ENCODE results near the gene GADD45A.

DNA sequence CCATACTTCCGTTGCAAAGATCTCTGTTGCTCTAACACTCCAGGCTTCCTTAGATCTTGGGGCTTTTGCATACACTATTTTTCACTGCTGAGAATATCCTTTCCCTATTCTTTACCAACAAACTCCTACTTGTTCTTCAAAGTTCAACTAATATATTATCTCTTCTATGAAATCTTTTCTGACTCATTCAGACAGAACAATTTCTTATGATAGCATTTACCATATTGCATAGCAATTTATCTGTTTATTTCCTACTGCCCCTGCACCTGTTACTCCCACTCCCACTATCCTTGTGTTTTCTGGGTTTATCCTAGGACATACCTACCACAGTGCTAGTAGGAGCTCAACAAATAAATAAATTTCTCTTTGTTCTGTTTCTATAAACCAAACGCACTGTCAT, 11.0 kb downstream of the GADD45A start:
- no peak for TF ChIP-seq POLR2AphosphoS5 (IDR thresholded peaks at IDR 0.05; ENCODE audit: low read depth, low read length)
- TF ChIP-seq, protein P1, sequence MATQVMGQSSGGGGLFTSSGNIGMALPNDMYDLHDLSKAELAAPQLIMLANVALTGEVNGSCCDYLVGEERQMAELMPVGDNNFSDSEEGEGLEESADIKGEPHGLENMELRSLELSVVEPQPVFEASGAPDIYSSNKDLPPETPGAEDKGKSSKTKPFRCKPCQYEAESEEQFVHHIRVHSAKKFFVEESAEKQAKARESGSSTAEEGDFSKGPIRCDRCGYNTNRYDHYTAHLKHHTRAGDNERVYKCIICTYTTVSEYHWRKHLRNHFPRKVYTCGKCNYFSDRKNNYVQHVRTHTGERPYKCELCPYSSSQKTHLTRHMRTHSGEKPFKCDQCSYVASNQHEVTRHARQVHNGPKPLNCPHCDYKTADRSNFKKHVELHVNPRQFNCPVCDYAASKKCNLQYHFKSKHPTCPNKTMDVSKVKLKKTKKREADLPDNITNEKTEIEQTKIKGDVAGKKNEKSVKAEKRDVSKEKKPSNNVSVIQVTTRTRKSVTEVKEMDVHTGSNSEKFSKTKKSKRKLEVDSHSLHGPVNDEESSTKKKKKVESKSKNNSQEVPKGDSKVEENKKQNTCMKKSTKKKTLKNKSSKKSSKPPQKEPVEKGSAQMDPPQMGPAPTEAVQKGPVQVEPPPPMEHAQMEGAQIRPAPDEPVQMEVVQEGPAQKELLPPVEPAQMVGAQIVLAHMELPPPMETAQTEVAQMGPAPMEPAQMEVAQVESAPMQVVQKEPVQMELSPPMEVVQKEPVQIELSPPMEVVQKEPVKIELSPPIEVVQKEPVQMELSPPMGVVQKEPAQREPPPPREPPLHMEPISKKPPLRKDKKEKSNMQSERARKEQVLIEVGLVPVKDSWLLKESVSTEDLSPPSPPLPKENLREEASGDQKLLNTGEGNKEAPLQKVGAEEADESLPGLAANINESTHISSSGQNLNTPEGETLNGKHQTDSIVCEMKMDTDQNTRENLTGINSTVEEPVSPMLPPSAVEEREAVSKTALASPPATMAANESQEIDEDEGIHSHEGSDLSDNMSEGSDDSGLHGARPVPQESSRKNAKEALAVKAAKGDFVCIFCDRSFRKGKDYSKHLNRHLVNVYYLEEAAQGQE (IDR thresholded peaks at IDR 0.05; ENCODE audit: insufficient read depth in 1 of 2, low read depth in 2 of 2, low read length in 2 of 2): no peak
- no peak for TF ChIP-seq SIN3A (IDR thresholded peaks at IDR 0.05; ENCODE audit: borderline replicate concordance, insufficient read depth, low read length)
- no peak for TF ChIP-seq FOXP2 (optimal IDR thresholded peaks at IDR 0.05; ENCODE audit: borderline replicate concordance, extremely low read depth, extremely low read length, insufficient read depth)
- TF ChIP-seq TAF1 (IDR thresholded peaks at IDR 0.05; ENCODE audit: borderline replicate concordance, insufficient read depth, low read length): no peak

Data from PFSK-1 (cell line).